ENCODE measurements around the gene JPH3.

JPH3 gene

DNA sequence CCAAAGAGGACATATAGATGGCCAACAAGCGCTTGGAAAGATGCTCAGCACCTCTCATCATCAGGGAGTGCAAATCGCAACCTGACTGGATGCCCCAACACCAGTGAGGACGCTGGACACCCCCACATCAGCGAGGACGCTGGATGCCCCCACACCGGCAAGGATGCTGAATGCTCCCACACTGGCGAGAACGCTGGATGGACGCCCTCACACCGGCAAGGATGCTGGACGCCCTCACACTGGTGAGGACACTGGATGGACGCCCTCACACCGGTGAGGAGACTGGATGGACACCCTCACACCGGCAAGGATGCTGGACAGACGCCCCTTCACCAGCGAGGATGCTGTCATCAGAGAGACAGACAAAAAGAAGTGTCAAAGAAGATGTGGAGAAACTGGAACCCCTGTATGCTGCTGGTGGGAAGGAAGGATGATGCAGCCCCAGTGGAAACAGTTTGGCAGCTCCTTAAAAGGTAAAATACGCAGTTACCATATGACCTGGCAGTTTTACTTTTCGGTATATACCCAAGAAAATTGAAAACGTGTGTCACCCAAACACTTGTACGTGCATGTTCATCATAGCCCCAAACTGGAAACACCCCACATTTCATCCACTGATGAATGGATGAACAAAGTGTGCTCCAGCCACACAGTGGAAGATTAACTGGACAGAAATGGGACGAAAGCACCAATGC is 10.1 kb upstream of the JPH3 start:
- no peak overlapping the region for H3K4me3 ChIP-seq (ENCODE audit: low read depth, low read length)
- TF ChIP-seq, protein P1, sequence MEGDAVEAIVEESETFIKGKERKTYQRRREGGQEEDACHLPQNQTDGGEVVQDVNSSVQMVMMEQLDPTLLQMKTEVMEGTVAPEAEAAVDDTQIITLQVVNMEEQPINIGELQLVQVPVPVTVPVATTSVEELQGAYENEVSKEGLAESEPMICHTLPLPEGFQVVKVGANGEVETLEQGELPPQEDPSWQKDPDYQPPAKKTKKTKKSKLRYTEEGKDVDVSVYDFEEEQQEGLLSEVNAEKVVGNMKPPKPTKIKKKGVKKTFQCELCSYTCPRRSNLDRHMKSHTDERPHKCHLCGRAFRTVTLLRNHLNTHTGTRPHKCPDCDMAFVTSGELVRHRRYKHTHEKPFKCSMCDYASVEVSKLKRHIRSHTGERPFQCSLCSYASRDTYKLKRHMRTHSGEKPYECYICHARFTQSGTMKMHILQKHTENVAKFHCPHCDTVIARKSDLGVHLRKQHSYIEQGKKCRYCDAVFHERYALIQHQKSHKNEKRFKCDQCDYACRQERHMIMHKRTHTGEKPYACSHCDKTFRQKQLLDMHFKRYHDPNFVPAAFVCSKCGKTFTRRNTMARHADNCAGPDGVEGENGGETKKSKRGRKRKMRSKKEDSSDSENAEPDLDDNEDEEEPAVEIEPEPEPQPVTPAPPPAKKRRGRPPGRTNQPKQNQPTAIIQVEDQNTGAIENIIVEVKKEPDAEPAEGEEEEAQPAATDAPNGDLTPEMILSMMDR (IDR thresholded peaks at IDR 0.05; ENCODE audit: low read depth, low read length): no peak

DNA sequence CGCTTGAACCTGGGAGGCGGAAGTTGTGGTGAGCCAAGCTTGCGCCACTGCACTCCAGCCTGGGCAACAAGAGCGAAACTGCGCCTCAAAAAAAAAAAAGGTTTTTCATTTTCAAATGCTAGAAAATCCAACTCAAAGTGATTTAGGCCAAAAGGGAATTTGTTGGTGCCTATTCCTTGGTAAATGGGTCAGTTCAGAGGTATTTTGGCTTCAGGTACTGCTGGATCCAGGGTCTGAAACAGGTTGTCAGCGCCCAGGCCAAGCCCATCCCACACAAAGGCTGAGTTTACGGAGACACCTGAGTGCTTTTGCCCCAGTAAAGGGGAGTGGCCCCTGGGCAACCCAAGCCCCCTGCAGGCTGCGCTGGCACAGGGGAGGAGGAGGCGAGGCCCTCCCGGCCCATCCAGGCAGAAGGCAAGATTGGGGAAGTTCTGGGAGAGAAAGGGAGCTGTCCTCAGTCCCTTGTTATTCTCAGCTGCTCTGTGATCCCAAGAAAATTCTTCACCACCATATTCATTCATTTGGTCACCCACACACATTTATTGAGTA is 8.5 kb upstream of the JPH3 start:
- no peak overlapping the region for H3K4me3 ChIP-seq (ENCODE audit: low read depth, low read length)
- TF ChIP-seq, protein P1 (IDR thresholded peaks at IDR 0.05; ENCODE audit: low read depth, low read length): no peak

DNA sequence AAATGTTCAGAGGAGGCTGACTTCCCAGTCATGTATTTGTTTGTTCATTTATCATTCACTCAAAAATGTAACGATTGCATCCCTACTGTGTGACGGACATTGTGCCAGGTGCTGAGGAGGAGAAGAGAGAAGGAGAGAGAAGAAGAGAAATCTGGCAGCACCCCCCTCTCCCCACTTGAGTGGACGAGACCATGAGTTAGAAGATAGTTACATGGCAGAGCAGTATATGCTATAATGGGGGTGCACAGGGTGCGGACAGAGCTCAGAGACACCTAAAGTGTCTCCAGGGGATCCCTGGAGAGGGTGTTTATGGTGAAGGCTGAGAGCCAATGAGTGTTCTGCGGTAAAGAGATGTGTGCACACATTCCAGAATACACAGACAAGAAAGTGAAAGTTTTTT is 6.6 kb upstream of the JPH3 start:
- H3K4me3 ChIP-seq (ENCODE audit: low read depth, low read length): no peak overlapping the region
- TF ChIP-seq, protein P1 (IDR thresholded peaks at IDR 0.05; ENCODE audit: low read depth, low read length): no peak

DNA sequence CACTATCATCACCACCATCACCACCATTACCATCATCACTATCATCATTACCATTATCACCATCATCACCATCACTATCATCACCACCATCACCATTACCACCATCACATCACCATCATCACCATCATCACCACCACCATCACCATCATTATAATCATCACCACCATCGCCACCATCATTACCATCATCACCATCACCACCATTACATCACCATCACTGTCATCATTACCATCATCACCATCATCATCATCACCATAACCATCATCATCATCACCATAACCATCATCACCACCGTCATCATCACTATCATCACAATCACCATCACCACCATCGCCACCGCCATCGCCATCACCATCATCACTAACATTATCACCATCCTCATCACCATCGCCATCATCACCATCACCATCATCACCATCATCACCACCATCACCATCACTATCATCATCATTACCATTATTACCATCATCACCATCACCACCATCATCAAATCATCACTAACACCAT is 4.9 kb upstream of the JPH3 start:
- TF ChIP-seq, protein P1 (IDR thresholded peaks at IDR 0.05; ENCODE audit: low read depth, low read length): no peak
- no peak overlapping the region for H3K4me3 ChIP-seq (ENCODE audit: low read depth, low read length)

DNA sequence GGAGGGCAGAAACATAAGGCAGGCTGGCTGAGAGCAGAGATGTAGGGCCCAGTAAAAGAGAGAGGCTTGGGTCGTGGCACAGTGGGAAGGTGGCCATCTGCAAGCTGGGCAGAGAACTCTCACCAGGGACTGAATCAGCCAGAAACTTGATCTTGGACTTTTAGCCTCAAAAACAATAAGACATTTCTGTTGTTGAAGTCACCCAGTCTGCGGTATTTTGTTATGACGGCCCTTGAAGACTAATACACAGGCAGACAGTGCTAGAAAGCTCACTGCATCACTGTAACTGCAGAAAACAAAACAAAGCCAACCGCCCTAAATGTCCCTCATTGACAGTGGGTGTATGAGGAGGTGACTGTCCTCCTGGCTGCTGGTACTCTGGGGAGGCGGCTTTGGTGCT is 3.9 kb upstream of the JPH3 start:
- no peak overlapping the region for H3K4me3 ChIP-seq (ENCODE audit: low read depth, low read length)
- TF ChIP-seq, protein P1 (IDR thresholded peaks at IDR 0.05; ENCODE audit: low read depth, low read length): no peak

DNA sequence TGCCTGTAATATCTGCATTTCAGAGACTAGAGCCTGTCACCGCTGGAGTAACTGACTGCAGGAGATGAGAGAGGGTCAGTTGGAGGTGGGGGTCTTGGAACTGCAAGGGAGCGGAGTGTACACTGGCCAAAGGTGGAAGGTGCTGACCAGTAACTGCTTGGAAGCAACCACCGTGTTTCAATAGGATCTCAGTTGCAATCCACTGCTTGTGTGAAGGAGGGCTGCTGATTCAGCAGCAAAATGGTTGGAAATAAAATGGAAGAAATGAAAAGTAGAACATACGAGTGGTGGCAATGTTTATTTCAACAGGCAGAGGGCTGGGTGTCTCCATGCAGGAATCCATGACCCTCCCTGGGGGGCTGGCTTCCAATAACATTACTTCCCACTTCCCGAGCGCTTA is 2.1 kb upstream of the JPH3 start:
- H3K4me3 ChIP-seq (ENCODE audit: low read depth, low read length): no peak overlapping the region
- TF ChIP-seq, protein P1 (IDR thresholded peaks at IDR 0.05; ENCODE audit: low read depth, low read length): no peak

DNA sequence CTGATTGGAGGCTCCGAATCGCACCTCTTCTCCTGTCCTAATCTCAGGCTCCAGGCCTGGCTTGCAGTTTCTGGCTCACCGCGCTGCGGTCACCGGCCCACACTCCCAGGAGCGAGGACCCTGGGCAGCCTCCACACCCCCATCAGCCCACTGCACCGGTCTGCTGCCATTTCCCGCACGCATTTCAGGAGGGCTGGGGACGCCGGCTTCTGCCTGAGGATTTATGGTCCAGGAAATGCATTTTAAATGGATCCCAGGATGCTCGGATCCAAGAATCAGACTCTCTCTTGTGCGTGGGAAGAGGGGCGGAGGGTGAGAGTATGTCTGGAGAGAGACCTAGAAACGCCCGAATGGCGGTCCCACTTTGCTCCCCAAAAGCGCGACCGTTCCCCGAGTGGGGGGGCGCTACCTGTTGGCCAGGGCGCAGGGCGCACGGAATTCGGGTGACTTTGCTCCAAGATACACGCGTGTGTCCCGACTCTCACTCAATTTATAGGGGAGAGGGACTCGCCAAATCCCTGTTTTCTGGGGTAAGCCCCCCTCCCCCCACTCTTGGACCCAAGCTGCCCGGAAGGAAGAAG is 817 bp upstream of the JPH3 start:
- no peak overlapping the region for H3K4me3 ChIP-seq (ENCODE audit: low read depth, low read length)
- TF ChIP-seq, protein P1 (IDR thresholded peaks at IDR 0.05; ENCODE audit: low read depth, low read length): no peak
